Gastroesophageal sphincter (tissue), 4 donors: Measurements from ENCODE around the gene DPH6. TPM values are rescaled to one million over a fixed set of nuclear protein-coding genes. Genes with fewer than 3 reads are reported as not detected.
A peak's percentile ranks its signal among the peaks of the same experiment; 100 is the strongest.

Experiments used
- ATAC-seq: fragments of 150-250 bp; one replicate; pipeline ENCODE4 v1.9.1; 2016; ENCODE audit warnings: mild to moderate bottlenecking, moderate library complexity
- H3K27ac ChIP-seq, 4 donors: fragments of 200-600 bp; sonication (generic) in 3 of 4; 1 replicate in 3 of 4; 2 replicates in 1 of 4; pipeline ENCODE4 v1.5.1; 2016 to 2019
- H3K27me3 ChIP-seq: fragments of 200-600 bp; sonication (generic); one replicate; pipeline ENCODE4 v1.5.1; 2019
- H3K36me3 ChIP-seq, 2 donors: fragments of 200-600 bp; sonication (generic); one replicate each; pipeline ENCODE4 v1.5.1; 2019; ENCODE audit warnings: control low read depth in 1 of 2
- H3K4me1 ChIP-seq, 3 donors: fragments of 200-600 bp; sonication (generic); 1 replicate in 2 of 3; 2 replicates in 1 of 3; pipeline ENCODE4 v1.5.1; 2016 to 2019; ENCODE audit warnings: control low read depth in 2 of 3
- H3K4me3 ChIP-seq, 2 donors: fragments of 200-600 bp; sonication (generic); one replicate each; pipeline ENCODE4 v1.5.1; 2019; ENCODE audit warnings: mild to moderate bottlenecking in 1 of 2, moderate library complexity in 1 of 2
- H3K9me3 ChIP-seq, 3 donors: fragments of 200-600 bp; sonication (generic); one replicate each; pipeline ENCODE4 v1.5.1; 2017 to 2019; ENCODE audit warnings: control low read depth in 2 of 3
- EP300 ChIP-seq: sonication (generic); formaldehyde crosslinking; IDR thresholded peaks from one replicate; pipeline ENCODE4 v1.6.1; 2017; ENCODE audit warnings: antibody characterized with exemption, mild to moderate bottlenecking
- POLR2A ChIP-seq, 2 donors: fragments of 450-650 bp; IDR thresholded peaks; one replicate each; pipeline ENCODE4 v1.6.1; 2017; ENCODE audit warnings: antibody characterized with exemption in 2 of 2, mild to moderate bottlenecking in 2 of 2, moderate library complexity in 1 of 2
- POLR2AphosphoS5 ChIP-seq: sonication (generic); formaldehyde crosslinking; IDR thresholded peaks from one replicate; pipeline ENCODE4 v1.6.1; 2017; ENCODE audit warnings: antibody characterized with exemption
- WGBS, 2 donors: methylation state at CpG; one replicate each; pipeline ENCODE4 v1.1.5; 2018; ENCODE audit warnings: low coverage in 1 of 2; 5-methylcytosine and 5-hydroxymethylcytosine counted together
- total RNA-seq, 4 donors: library from RNA; depleted of rRNA; stranded (reverse); fragments of >200 nt; gene quantifications; one replicate each; pipeline ENCODE4 v1.1.0, GENCODE V29; 2016
- TF ChIP-seq, protein P1 (sequence below), 4 experiments: fragments of 200-600 bp in 2 of 4; fragments of 450-650 bp in 2 of 4; sonication (generic) in 1 of 4; IDR thresholded peaks; one replicate each; pipeline ENCODE4 v1.5.1; 2017 to 2019; ENCODE audit warnings: antibody characterized with exemption in 4 of 4, mild to moderate bottlenecking in 2 of 4, moderate library complexity in 2 of 4

DPH6 gene
- total RNA-seq, 4 donors from 2014 or later: 5.4 to 46.2 (median 17.7) TPM

DNA sequence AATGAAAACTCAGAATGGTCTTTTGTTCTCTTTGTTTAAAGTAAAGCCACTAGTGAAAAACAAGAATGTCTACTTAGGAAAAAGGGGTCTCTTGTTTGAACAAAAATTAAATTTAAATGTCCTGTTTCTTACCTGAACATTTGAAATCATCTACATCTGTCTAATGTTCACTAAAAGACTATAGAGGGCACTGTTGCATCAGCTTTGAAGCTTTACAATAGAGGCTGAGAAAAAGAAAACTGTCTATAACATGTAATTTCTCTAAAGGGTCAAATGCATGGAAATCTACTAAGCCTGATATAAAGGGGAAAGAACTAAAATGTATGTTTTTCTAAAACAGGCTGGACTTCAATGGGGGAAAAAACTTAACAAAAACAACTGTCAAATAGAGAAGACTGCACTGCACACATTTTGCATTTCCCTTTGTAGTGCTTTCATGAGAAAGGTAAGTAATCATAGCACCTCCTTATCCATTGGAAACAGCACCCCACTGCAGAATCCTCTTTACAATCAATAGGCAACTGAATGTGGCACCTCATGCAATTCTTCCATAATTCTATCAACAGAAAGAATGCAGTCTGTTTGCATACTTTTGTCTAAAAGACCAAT, 26.3 kb downstream of the DPH6 start:
- Histone ChIP-seq H3K4me1 (peaks cover 0 to 23% (median 3%) of the 10 kb centered on the region in 3 donors), H3K27ac (no peak overlapping the region), H3K9me3 (no peaks in the 10 kb centered on the region), H3K4me3 (no peak overlapping the region), H3K27me3 (no peaks in the 10 kb centered on the region), H3K36me3 (no peaks in the 10 kb centered on the region)
- TF ChIP-seq POLR2A (IDR thresholded peaks at IDR 0.05) (no peak), EP300 (no peak)
- TF ChIP-seq, protein P1, sequence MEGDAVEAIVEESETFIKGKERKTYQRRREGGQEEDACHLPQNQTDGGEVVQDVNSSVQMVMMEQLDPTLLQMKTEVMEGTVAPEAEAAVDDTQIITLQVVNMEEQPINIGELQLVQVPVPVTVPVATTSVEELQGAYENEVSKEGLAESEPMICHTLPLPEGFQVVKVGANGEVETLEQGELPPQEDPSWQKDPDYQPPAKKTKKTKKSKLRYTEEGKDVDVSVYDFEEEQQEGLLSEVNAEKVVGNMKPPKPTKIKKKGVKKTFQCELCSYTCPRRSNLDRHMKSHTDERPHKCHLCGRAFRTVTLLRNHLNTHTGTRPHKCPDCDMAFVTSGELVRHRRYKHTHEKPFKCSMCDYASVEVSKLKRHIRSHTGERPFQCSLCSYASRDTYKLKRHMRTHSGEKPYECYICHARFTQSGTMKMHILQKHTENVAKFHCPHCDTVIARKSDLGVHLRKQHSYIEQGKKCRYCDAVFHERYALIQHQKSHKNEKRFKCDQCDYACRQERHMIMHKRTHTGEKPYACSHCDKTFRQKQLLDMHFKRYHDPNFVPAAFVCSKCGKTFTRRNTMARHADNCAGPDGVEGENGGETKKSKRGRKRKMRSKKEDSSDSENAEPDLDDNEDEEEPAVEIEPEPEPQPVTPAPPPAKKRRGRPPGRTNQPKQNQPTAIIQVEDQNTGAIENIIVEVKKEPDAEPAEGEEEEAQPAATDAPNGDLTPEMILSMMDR (IDR thresholded peaks at IDR 0.05): peak; percentile 34 to 68 (median 59)
- no peak for ATAC-seq

DNA sequence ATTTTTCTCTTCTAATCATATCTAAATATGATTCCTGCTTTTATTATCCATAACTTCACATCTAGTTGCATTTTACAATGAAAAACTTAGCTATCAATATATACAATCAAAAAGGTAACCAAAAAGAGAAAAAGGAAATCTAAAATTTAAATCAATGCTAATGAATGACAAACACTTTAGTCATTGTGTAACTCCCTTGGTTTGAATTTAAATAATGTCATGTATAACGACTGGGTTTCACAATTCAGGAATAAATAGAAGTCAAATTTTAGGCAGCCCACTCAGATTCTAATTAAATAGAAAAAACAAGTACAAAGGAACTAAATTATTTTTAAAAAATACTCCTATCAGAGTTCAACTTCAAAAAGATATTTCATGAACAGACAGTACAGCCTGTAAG, 26.9 kb downstream of the DPH6 start:
- H3K4me3 ChIP-seq: no peak overlapping the region
- no peaks in the 10 kb centered on the region for H3K36me3 ChIP-seq
- no peak for ATAC-seq
- H3K27me3 ChIP-seq: no peaks in the 10 kb centered on the region
- H3K9me3 ChIP-seq: no peaks in the 10 kb centered on the region
- TF ChIP-seq POLR2AphosphoS5: no peak
- no peak for TF ChIP-seq POLR2A (IDR thresholded peaks at IDR 0.05)
- TF ChIP-seq EP300: no peak
- TF ChIP-seq, protein P1 (IDR thresholded peaks at IDR 0.05): no peak
- peaks cover 0 to 23% (median 3%) of the 10 kb centered on the region in 3 donors for H3K4me1 ChIP-seq
- 53 to 67% methylated on average over 1 of the region's 1 CpG for WGBS, 2 donors
- no peak overlapping the region for H3K27ac ChIP-seq

DNA sequence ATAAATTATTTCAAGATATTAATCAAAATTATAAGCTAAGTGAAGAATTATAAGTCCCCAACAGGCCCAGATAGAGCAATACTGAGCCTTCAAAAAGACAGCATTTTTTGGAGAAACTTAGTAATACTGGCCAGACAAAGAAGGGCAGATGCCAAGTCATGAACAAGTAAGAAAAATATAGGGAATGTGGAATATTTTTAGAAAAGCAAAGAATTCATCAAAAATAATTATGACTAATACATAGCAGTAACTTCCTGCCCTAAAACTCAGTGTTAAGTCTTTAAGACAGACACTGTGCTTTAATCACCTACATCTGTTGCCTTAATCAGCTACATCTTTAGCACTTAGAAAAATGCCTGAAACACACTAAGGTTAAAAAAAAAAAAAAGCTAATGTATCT, 31.2 kb downstream of the DPH6 start:
- H3K36me3 ChIP-seq: no peaks in the 10 kb centered on the region
- TF ChIP-seq POLR2AphosphoS5 (no peak), EP300 (no peak), POLR2A (IDR thresholded peaks at IDR 0.05) (no peak)
- TF ChIP-seq, protein P1 (IDR thresholded peaks at IDR 0.05): no peak
- ATAC-seq: no peak
- no peak overlapping the region for H3K27ac ChIP-seq
- no peaks in the 10 kb centered on the region for H3K9me3 ChIP-seq
- peaks cover 0 to 2% (median 2%) of the 10 kb centered on the region in 3 donors for H3K4me1 ChIP-seq
- no peaks in the 10 kb centered on the region for H3K27me3 ChIP-seq
- no peak overlapping the region for H3K4me3 ChIP-seq

DNA sequence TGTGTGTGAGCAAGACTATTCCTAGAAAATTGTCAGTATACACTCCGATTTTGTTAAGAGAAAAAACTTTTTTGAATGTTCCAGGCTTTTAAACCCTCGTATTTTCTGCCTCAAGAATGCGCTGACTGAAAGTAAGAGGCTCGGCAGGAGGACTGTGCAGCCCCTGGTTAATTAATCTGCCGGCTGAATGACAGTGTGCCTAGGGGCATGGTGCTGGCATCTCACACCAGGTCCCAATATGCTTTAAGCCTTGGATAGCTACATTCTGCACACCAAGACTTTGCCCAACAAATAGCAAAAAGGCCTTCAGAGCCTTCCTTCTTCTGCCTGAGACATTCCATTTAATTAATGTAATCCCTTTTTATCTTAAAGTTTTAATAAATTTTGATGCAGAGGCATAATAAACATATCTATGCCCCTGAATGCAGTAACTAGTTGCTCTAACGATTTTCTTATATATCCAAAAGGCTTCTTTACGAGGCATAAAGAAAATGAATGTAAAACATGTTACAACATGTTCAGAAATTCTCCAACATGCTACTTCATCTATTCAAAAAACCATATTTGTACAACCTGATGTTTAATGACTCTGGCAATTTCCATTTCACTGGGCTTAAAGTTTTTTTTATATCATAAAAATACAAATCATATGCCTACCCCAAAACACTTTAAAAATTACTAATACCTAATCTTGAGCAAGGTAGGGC, 37.9 kb downstream of the DPH6 start:
- 92 to 100% methylated on average over 6 to 7 of the region's 7 CpGs for WGBS, 2 donors
- ATAC-seq: no peak
- TF ChIP-seq EP300 (no peak), POLR2A (IDR thresholded peaks at IDR 0.05) (no peak), POLR2AphosphoS5 (no peak)
- TF ChIP-seq, protein P1 (IDR thresholded peaks at IDR 0.05): no peak
- H3K27ac ChIP-seq: no peak overlapping the region
- no peaks in the 10 kb centered on the region for H3K9me3 ChIP-seq
- no peaks in the 10 kb centered on the region for H3K36me3 ChIP-seq
- H3K27me3 ChIP-seq: no peaks in the 10 kb centered on the region
- H3K4me3 ChIP-seq: no peak overlapping the region
- peaks cover 0 to 20% (median 0%) of the 10 kb centered on the region in 3 donors for H3K4me1 ChIP-seq

DNA sequence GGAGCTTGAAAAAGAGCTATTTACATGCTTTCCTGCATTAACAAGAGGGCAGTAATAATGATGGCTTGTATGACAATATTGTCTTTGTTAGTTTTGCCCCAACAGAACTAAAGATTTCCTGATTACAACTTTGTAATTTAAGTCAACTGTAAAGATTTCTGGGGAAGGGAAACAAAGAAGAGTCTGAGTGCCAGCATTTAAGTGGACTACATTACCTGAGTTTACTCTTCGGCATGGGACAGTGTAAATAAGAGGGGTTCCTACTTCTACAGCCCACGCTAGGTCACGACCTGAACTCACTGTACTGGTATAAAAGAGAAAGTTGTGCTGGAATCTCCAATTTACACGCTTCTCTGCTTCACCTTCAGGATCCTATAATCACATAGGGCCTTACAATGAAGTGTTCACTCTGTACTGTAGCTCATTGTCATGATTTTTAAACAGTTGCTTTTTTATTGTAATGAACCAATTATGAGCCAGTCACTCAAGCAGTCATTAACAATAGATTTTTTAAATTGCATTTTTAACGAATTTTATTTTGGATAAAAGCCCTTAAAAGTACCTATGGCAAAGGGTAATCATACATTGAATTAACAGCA, 39.6 kb downstream of the DPH6 start:
- Histone ChIP-seq H3K36me3 (no peaks in the 10 kb centered on the region), H3K4me1 (peaks cover 0 to 20% (median 0%) of the 10 kb centered on the region in 3 donors), H3K4me3 (no peak overlapping the region), H3K9me3 (no peaks in the 10 kb centered on the region), H3K27ac (no peak overlapping the region), H3K27me3 (no peaks in the 10 kb centered on the region)
- WGBS, 2 donors: 69 to 72% methylated on average over 5 of the region's 5 CpGs
- no peak for TF ChIP-seq EP300
- no peak for TF ChIP-seq POLR2AphosphoS5
- TF ChIP-seq, protein P1 (IDR thresholded peaks at IDR 0.05): no peak
- TF ChIP-seq POLR2A (IDR thresholded peaks at IDR 0.05): no peak
- ATAC-seq: no peak
